HuH-7.5 (cell line): ENCODE data around the gene PPP1R26.
"Not testable (repeated sequence)": the region's sequence is repeated elsewhere in the genome, so short reads cannot be mapped to it uniquely, and the experiment has no call there.

Source experiments
- DNase-seq: peaks from one replicate; pipeline ENCODE4 v3.0.0; 2011; ENCODE audit warnings: low spot score

PPP1R26 gene

DNA sequence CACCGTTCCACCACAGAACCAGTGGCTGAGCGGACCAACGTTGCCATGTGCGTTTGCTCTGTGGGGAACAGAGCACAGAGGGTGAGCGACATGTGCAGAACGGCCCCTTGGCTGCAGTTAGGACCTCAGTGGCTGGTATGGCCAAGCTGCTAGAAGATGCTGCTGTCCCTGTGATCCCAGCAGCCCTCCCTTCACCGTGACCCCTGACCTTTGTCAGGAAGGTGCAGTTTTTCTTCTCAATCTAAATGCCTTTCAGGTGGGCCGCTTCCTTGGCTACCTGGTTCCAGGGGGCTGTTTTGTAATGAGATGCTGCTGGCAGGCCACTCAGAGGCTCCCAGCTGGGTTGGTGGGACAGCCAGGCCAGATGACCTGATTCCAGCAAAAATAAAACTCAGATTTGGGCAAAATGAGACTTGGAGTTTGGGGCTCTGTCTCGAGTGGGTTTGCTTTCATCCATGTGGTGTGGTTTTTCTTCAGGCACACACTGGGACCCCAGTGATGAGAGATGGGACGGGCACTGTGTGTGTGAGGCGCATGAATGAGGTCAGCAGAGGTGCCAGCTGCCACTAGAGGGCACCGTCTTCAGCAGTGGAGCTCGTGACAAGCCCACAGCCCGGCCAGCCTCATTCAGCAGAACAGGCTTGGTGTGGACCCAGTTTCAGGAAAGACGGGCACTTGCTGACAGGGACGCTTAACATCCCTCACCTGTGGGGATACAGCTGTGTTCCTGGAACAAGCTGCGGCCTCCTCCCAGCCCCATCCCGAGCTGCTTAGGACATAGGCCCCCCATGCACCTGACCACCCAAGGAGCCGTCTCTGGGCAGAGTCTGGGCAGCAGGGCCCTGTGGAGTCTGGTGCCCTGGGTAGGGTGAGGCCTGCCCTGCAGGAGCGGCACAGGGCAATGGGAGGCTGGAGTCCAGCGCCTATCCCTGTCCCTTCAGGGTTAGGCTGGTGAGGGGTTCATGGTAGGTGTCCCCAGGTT, 25.0 kb downstream of the PPP1R26 start:
- DNase-seq: peak; percentile 88

DNA sequence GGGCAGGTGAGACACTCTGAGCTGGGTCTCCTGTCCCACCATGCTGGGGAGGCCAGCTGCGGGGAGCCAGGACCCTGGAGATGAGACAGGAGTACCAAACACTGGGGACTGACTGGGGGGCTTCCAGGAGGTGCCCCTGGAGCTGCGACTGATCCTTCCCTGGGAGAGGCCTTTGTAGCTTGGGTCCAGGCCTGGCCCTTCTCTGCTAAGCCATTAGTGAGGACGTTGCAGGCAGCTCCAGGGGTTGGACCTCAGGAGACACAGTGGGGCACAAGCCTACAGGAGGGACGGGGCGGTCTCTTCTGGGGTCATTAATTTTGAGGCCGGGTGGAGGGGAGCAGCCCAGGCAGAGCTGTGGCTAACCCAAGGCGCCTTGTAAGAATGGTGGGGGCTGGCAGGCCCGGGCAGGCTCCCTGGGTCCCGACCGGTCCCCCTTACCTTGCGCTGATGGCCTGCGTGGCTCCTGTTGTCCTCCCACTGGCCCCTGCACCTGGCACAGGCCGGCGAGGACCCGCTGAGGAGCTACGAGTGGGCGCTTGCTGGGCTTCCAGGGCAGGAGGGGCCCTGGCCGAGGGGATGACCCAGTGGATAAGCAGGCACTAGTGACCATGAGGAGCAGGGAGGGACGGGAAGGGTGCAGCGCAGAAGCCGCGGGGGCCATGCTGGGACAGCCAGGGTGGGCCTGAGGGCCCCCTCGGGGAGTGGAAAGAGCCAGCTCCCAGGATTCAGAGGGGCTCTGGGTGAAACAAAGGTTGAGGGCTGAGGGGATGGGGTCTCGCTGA, 26.0 kb downstream of the PPP1R26 start:
- no peak for DNase-seq

DNA sequence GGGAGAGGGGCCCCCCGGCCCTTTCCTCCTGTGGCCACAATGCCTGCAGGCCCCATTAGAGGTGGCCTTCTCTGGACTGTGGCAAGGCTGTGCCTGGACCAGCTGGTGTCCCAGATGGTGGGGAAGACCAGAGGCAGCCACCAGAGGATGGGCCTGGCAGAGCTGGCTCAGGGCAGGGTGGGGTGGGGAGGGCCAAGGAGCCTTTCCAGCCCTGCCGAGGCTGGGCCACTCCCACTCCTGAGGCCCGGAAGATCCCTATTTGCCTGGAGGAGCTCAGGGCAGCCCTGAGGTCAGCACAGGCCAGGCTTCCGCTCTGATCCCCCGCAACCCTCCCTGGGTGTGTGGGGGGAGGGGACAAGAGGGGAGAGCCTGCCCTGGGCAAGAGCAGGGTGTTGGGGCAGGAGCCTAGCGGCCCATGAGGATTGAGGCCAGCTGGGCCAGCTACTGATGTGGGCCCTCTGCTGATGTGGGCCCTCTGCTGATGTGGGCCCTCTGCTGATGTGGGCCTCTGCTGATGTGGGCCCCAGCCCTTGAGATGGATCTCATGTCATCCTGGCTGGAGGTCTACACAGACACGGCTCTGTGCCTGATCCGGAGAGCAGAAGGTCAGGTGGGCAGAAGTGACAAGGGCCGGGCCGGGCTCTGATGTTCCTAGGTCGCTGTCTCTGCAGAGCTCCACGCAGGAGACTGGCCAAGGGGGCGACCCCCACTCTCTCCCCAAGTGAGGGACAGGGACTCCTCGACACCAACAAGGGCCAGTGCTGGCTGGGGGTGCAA, 26.9 kb downstream of the PPP1R26 start:
- no peak for DNase-seq

DNA sequence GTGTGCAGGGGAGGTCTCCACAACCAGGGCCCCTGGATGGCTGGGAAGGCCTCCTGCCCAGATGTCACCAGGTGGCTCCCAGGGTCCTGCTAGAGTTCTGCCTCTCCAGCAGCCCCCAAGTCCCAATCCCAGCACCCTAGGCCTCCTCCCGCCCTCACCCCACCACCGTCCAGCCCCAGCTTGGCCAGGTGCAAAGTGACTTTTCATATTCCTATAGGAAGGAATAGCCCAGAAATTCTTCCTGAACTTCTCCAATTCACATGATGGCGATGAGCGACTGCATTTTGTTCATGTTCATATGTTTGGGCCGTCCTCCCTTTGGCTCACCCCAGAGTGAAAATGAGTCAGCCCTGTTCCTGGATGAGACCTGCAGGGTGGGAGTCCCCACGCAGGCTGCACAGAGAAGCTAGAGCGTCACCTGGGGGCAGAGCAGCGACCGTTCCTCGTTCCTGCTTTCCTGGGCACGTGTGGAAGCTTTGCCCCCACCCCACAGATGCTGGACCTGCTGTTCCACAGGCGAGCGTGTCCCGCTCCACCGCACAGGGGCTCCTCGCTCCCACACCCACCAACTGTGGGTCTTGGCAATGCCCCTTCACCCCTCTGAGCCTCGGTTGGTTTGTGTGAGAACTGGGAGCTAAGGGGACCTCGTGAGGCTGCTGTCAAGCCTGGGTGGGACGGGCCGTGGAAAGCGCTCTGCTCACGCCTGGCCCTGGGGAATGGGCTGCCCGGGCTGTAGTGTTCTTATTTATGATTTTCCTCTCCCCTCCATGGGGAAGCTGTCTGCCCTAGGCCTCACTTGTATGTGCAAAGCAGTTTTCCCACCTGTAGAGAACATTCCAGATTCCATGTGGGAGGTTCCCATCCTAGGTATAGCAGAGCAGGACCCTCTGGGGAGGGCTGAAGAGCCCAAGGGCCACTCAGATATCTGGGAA, 27.8 kb downstream of the PPP1R26 start:
- no peak for DNase-seq

- DNase-seq: no peak
Measured at GRCh38 chr9:135508211-135508820, 28.7 kb downstream of the PPP1R26 start.

DNA sequence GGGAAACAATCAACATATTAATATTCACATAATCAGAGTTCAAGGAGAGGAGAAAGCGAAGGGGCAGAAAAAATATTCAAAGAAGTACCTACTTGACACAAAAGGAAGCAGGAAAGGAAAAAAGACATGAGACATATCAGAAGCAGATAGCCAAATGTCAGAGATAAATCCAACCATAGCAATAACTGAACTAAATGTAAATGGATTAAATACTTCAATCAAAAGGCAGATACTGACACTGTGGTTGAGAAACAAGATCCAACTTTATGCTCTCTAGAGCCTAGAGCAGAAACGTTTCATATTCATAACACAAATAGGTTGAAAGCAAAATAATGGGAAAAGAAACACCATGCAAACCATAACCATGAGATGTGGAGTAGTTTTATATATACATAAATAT, 29.9 kb downstream of the PPP1R26 start:
- no peak for DNase-seq

DNA sequence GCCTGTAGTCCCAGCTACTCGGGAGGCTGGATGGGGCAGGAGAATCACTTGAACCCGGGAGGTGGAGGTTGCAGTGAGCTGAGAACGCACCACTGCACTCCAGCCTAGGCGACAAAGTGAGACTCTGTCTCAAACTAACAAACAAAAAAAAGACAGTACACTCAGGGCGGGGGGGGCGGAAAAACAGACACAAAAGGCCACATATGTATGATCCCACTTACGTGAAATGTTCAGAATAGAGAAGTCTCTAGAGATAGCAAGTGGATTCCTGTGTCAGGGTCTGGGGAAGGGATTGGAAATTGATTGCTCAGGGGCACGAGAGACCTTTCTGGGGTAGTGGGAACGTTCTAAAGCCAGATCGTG, 32.6 kb downstream of the PPP1R26 start:
- DNase-seq: no peak

DNA sequence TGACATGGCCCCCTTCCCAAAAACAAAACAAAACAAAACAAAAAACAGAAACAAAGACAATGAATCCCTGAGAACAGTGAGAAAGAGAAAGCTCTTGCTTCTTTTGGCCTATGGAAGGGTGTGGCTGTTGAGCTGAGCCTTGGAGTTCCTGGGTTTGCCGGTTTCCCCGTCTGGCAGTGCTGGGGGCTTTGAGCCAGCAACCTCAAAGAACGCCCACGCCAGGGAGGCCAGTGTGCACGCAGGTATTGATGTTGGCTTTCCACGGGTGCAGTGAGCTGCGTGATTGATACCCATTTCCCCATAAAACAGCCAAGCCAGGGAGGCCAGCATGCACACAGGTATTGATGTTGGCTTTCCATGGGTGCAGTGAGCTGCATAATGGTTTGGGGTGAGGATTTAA, 33.3 kb downstream of the PPP1R26 start:
- DNase-seq: no peak

- no peak for DNase-seq
Measured at GRCh38 chr9:135513351-135513846, 33.8 kb downstream of the PPP1R26 start.

GRCh38 chr9:135513906-135514305, 34.3 kb downstream of the PPP1R26 start:
- not testable (repeated sequence) for DNase-seq

DNA sequence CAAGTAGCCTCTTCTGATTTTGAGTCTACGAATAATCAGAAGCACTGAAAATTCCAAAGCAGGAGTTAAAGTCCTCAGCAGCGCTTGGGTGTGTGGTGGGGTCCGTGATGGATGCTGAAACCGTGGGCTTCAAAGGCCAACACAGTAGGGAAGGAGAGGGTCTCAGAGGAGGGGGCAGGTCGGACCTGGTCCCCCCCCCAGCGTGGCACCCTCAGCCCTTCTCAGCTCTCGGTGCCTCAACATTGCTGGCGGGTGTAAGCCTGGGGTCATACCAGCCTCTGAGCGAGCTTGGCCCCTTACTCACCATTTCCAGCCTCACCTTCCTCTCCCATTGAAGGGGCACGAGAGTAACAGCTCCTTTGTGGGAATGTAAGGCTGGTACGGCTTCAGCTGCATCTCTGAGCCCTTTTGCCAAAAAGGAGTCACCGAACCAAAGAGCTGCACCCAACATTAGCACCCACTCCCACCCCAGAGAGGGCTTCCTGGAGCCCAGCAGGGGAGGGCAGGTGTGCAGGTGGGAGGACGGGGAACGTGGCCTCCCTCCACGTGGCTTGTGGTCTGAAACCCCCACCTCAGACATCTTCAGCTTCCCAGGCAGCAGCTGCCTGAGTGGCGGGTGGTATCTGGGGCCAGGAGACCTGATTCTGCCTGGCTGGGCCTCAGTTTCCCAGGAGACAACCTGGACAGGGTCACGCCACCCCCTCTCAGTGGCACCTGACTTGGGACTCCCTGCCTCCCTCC, 34.9 kb downstream of the PPP1R26 start:
- DNase-seq: no peak

DNA sequence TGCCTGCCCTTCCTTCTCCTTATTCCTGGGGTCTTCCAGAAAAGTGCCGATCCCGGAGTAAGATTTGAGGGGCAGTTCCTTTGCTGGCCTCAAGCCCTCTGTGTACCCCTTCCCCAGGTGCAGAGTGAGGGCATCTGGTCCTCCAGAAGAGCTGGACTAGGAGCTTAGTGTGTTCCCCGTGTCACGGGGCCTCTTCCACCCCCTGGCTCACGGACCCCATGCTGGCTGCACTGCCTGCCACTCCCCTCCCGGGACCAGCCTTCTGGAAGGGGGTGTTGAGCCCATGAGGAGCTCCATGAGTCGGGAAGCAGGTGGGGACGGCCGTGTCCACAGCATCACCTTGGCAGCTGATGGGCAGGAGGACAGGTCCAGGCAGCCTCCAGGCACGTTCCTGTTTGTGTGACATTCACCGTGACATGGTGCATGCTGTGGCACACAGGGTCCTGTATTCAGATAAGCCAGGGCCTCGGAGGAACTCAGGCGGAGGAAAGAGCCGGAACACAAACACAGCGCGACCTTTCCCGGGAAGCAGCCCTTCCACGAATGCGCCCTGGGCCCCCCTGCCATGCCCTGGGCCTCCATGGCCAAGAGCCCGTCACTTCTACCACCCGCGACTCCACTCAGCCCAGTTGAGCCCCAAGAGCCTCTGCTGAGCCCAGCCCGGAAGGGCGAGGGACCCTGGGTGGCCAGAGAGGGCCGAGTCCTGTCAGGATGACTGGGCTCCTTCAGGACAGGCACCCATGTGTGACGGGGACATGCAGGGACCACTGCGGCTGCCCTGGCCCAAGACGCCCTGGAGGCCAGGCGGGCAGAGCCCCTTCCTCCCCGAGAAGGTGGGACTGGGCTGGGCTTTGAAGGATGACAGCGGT, 35.7 kb downstream of the PPP1R26 start:
- no peak for DNase-seq

DNA sequence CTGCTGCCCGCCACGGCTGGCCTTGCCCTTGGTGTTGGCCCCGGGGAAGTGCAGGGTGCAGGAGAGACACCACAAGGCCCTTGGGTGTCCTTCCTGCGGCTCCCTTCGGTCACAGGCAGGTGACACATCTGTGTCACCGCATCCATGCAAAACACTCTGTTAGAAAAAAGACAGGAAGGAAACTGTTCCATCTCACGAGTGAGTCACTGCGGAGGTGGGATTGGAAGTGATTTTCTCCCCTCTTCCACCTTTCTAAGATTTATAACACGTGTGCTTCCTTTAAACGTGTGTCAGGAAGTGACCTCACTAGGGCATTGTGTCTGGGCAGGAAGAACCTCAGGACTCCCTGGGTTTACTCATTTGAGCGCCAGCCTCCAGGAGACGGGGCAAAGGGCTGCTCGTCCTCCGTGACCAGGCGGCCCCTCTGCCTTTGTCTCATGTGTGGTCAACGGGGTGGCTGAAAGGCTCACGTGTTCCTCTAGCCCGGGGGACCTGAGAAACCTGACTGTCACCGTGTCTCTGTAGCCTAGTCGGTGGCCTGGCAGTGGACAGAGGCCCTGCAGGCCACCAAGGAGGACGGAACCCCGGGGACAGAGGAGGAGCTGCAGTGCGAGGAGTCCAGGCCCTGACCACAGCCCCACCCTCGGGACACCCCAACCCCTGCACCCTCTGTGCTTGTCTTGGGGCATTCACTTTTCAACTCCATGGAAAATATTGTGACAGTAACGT, 36.7 kb downstream of the PPP1R26 start:
- no peak for DNase-seq

DNA sequence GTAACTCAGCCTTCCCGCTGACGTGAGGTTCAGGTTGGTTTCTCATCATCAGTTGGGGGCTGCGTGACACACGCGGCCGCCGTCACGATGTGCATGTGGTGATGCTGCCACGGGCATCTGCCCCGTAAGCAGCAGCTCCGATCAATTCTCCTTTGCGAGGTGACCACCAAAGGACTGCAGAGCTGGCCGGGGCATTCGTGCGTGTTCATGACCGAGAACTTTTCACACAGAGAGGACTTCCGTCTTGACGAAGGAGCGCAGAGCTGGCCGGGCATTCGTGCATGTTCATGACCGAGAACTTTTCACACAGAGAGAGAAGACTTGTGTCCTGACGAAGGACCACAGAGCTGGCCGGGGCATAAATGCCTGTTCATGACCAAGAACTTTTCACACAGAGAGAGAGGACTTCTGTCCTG, 37.8 kb downstream of the PPP1R26 start:
- DNase-seq: no peak

GRCh38 chr9:135519179-135519971, 39.8 kb downstream of the PPP1R26 start:
- DNase-seq: no peak

GRCh38 chr9:135520916-135521607, 41.5 kb downstream of the PPP1R26 start, which contains the start of gene LCN1:
TSS of gene LCN1 (plus strand) at chr9:135521440. CDS start at chr9:135521498, 58 bp downstream.
- DNase-seq: no peak
